NCI-H146 treated with DMSO at 0.1 percent for 48 hours (cell line): ENCODE data around the gene MTIF2.
"Not testable (repeated sequence)": the region's sequence is repeated elsewhere in the genome, so short reads cannot be mapped to it uniquely, and the experiment has no call there.

Experiments used
- DNase-seq: peaks from one replicate; lab custom pipeline; 2025; ENCODE audit not compliant: unreplicated experiment; lab: John Stamatoyannopoulos, UW

Gene MTIF2

DNA sequence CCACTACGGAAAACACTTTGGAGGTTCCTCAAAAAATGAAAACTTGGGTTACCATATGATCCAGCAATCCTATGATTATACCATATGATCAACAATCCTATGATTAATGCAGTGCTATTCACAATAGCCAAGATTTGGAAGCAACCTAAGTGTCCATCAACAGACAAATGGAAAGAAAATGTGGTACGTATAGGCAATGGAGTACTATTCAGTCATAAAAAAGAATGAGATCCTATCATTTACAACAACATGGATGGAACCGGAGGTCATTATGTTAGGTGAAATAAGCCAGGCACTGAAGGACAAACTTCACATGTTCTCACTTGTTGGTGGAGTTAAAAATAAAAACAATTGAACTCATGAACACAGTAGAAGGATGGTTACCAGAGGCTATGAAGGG, 64.5 kb downstream of the MTIF2 start:
- no peak for DNase-seq

- DNase-seq = no peak
Measured at GRCh38 chr2:55200416-55200815, 68.6 kb downstream of the MTIF2 start.

- no peak for DNase-seq
Measured at GRCh38 chr2:55196526-55196925, 72.5 kb downstream of the MTIF2 start.

- not testable (repeated sequence) for DNase-seq
Measured at GRCh38 chr2:55191888-55192287, 77.1 kb downstream of the MTIF2 start.

- DNase-seq = not testable (repeated sequence)
Measured at GRCh38 chr2:55186837-55187236, 82.2 kb downstream of the MTIF2 start.
